Neural progenitor cell (in vitro differentiated cells): ENCODE data around the gene DGCR6L.
"Not testable (repeated sequence)": the region's sequence is repeated elsewhere in the genome, so short reads cannot be mapped to it uniquely, and the experiment has no call there.

Experiments
- EZH2 ChIP-seq: fragments of 200-600 bp; sonication (generic); IDR thresholded peaks from 2 replicates; pipeline ENCODE4 v1.6.1; 2017; ENCODE audit warnings: antibody characterized with exemption, mild to moderate bottlenecking, moderate library complexity
- EZH2phosphoT487 ChIP-seq: fragments of 200-600 bp; sonication (generic); IDR thresholded peaks from 2 replicates; pipeline ENCODE4 v1.6.1; 2017; ENCODE audit warnings: antibody characterized with exemption
- TF ChIP-seq, protein P1 (sequence below): fragments of 200-600 bp; sonication (generic); IDR thresholded peaks from 2 replicates; pipeline ENCODE4 v1.5.1; 2017; ENCODE audit warnings: antibody characterized with exemption, mild to moderate bottlenecking

- TF ChIP-seq, protein P1, sequence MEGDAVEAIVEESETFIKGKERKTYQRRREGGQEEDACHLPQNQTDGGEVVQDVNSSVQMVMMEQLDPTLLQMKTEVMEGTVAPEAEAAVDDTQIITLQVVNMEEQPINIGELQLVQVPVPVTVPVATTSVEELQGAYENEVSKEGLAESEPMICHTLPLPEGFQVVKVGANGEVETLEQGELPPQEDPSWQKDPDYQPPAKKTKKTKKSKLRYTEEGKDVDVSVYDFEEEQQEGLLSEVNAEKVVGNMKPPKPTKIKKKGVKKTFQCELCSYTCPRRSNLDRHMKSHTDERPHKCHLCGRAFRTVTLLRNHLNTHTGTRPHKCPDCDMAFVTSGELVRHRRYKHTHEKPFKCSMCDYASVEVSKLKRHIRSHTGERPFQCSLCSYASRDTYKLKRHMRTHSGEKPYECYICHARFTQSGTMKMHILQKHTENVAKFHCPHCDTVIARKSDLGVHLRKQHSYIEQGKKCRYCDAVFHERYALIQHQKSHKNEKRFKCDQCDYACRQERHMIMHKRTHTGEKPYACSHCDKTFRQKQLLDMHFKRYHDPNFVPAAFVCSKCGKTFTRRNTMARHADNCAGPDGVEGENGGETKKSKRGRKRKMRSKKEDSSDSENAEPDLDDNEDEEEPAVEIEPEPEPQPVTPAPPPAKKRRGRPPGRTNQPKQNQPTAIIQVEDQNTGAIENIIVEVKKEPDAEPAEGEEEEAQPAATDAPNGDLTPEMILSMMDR, result not testable (repeated sequence)
- TF ChIP-seq EZH2phosphoT487, EZH2: not testable (repeated sequence)
Measured at GRCh38 chr22:20321552-20322211, 1.8 kb upstream of the DGCR6L start.
